RPMI8226 (cell line): ENCODE measurements around the gene ERP44.
A peak's percentile ranks its signal among the peaks of the same experiment; 100 is the strongest.
"Not testable (repeated sequence)": the region's sequence is repeated elsewhere in the genome, so short reads cannot be mapped to it uniquely, and the experiment has no call there.

ENCODE experiments used
- DNase-seq: peaks from one replicate; pipeline ENCODE4 v3.0.0-alpha.2; 2015

Gene ERP44

GRCh38 chr9:100064872-100065581 lies 33.8 kb downstream of the ERP44 start:
- no peak for DNase-seq

DNA sequence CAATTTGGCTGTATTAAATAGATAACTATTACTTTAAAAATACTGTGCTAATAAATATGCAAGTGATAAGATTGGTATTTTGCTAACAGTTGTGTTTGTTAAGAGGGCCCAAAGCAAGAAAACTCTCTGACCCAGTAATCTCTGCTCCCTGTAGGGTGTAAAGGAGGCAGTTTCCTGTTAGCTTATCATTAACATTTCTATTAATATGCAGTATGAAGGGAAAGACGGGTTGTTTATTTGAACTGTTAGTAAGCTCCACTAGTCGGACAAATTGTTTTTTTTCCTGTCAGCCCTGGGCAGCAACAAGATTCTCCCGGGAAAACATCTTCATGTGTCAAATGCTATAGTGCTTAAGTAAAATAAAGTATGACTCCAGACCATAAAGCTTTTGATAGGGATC lies 35.6 kb downstream of the ERP44 start:
- no peak for DNase-seq

GRCh38 chr9:100062683-100063082 lies 36.1 kb downstream of the ERP44 start:
- not testable (repeated sequence) for DNase-seq

DNA sequence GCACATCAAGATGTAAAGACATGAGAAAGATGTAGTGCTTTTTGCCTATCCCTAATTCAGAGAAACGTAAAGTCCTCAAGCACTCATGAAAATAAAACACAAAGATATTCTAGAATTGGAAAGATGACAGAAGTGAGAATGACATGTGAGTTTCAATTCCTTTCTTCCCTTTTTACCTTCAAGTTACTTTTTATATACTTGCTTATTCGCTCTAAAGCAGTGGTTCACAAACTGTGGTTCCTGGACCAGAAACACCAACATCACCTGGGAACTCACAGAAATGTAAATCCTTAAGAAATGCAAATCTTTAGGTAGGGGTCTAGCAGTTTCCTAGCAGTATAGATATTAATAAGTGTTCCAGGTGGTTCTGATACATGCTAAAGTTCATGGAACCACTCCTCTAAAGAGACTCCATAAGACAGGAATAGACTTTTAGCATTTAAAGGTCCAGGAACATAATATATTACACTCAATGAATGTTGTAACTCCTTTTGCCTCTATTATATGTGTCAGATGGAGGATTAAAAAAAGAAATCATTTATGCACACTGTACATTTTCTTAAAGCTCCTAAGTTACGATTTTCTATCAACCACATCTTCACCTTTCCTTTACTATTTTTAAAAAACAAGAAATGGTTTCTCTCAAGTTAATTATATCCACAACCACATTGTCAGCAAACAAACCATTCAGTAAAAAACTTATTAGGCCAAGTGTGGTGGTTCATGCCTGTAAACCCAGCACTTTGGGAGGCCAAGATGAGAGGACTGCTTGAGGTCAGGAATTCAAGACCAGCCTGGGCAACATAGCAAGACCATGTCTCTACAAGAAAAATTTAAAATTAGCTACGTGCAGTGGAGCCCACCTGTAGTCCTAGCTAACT lies 39.9 kb downstream of the ERP44 start:
- DNase-seq: peak; percentile 42

GRCh38 chr9:100057624-100058023 lies 41.2 kb downstream of the ERP44 start:
- DNase-seq: no peak

GRCh38 chr9:100056561-100056960 lies 42.2 kb downstream of the ERP44 start:
- no peak for DNase-seq

DNA sequence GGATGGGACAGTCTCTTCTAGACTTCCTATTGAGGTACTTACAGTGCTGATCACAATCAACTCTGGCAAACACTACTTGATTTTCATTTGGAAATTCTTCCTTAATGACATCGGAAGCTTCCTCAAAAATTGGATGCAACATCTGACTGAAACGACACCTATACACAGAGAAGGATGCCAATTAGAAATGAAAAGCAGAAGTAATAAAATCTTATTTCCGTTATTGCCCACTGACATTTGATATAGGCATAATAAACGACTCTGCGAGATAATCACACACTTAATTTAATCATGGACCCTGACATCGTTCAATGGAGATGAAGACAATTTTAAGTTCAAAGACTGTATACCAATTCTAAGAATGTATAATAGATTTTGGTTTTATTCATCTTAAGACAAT lies 46.4 kb downstream of the ERP44 start:
- no peak for DNase-seq

DNA sequence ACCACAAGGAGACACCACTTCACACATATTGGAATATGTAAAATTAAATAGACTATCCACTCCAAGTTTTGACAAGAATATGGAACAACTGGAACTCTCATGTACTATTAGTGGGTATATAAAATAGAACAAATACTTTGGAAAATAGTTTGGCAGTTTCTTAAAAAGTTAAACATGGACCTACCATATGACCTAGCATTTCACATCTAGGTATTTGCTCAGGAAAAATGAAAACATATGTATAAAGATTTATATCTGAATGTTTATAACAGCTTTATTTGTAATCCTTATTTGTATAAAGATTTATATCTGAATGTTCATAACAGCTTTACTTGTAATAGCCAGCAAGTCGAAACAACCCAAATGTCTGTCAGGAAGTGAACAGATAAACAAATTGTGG lies 49.2 kb downstream of the ERP44 start:
- no peak for DNase-seq

- DNase-seq: no peak
Measured at GRCh38 chr9:100038472-100038871, 60.3 kb downstream of the ERP44 start.

DNA sequence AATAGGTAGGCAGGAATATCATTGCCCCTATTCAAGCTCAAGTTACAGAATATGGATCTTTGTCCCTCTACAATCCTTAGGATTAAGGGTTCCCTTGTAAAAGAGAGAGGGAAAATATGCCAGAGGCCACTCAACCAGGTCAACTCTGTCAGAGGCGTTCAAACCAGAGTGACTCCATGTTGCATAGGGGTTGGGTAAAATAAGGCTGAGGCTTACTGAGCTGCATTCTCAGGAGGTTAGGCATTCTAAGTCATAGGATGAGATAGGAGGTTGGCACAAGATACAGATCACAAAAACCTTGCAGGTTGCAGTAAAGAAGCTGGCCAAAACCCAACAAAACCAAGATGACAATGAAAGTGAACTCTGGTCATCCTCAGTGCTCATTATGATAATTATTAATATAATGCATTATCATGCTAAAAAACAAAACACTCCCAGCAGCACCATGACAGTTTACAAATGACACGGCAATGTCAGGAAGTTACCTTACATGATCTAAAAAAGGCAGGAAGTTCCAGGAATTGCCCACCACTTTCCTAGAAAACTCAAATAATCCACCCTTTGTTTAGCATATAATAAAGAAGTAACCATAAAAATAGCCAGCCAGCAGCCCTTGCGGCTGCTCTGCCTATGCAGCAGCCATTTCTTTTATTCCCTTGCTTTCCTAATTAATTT lies 64.8 kb downstream of the ERP44 start:
- no peak for DNase-seq

DNA sequence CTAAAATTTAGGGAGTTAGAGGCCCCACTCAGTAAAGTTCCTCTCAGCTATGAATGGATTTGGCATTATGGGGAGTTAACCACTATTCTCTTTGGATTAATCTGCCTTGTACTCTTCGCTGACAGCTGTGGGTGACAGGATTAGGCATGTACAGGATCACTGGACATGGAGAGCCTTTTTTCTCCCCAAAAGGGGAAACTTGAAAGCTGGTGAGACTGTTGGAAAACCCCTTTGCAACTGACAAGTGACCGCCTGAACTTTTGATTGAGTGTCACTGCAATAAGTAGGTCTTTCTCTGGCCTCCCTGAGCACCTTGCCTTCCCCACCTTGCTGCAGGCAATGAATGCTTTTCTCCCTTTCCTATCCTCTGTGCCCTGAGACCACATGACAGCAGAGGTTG lies 68.3 kb downstream of the ERP44 start:
- no peak for DNase-seq

GRCh38 chr9:100029251-100029650 lies 69.5 kb downstream of the ERP44 start:
- DNase-seq: no peak

- DNase-seq: peak; percentile 67
Measured at GRCh38 chr9:100028201-100028784, 70.5 kb downstream of the ERP44 start.

DNA sequence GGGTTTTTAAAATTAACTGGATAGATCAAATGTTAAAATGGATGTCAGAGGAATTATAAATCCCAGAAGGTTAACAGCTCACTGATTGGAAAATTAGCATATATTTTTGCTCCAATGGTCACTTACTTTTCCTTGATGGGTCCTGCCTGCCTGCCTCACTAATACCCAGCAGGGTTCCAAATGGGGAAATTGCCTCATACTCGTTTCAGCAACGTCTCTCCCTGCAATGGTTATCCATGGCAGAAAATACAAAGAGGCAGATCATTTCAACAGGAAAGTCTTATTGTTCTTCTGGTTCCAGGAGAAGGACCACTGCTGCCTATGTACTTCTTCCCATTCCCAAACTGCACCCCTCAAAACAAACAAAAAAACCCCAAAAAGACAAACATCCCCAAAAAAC lies 71.3 kb downstream of the ERP44 start:
- no peak for DNase-seq

GRCh38 chr9:100021931-100022330 lies 76.9 kb downstream of the ERP44 start:
- no peak for DNase-seq

GRCh38 chr9:100020121-100020795 lies 78.5 kb downstream of the ERP44 start:
- no peak for DNase-seq

DNA sequence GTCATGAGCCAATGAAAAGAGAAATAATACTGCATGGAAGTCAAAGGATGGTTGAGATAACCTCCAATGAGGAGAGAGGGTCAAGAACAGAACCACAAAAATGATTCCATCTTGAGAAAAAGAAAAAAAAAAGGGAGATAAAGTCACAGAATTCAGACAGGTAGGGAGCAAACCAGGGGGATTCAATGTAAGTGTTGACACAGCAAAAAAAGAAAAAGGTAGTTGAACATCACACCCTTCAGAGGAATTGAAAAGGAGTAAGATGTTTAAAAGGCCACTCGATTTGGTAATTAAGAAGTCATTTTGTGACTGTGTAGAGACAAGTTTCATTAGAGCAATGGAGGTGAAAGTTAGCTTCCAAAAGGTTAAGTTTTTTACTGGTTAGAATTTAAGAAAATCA lies 79.3 kb downstream of the ERP44 start:
- no peak for DNase-seq

DNA sequence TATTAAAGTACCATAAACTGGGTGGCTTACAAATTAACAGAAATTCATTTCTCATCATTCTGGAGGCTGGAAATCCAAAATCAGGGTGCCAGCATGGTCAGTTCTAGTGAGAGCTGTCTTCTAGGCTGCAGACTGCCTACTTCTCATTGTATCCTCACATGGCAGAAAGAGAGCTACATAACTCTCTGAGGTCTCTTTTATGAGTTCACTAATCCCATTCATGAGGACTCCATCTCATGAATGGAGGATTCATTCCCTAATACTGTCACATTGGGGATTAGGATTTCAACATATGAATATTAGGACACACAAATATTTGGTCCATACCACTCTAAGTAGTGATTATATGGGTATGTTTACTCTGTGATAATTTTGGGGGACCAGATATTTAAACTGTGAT lies 84.0 kb downstream of the ERP44 start:
- DNase-seq: no peak

GRCh38 chr9:100013573-100013972 lies 85.2 kb downstream of the ERP44 start:
- DNase-seq: no peak

DNA sequence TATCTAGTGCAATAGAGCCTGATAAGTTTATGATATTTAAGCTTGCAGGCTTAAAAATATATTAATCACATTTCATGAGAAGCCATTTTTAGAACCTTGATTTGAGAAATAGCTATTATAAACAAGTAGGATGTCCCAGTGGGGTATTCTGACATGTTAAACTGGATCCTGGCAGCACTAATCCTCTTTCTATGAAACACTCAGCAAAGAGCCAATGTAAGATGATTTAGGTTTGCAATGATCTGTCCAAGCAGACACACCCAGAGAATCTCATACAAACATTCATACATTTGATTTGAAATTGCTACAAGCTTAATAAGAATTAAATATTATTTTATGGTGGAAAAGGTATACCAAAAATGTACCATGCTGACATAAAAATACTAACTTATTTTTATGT lies 86.5 kb downstream of the ERP44 start:
- no peak for DNase-seq

DNA sequence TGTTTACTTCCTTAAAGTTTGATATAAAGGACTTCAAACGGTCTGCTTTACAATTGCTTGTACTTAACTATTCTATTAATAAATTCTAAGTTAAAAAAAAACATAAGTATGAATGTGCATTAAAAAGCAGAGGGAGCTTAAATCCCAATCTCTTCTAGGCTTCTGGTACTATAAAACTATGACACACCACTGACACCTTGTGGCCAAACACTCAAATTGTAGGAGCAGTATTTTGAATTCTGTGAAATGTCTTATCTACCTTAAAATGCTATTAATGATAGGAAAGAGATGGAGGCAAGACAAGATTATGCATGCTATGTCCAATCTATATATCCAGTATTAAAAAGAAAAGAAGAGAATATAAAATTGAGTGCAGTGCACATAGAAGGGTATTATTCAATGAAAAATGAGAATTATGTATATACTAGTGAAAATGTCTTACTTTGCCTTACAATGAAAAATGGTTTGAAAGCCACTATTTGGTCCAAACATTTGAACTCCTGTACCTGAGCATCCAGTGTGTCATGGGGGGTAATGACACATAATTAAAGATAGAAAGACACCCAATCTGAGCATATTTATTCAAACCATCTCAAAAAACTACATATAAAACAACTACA lies 87.6 kb downstream of the ERP44 start:
- peak; percentile 36 for DNase-seq

DNA sequence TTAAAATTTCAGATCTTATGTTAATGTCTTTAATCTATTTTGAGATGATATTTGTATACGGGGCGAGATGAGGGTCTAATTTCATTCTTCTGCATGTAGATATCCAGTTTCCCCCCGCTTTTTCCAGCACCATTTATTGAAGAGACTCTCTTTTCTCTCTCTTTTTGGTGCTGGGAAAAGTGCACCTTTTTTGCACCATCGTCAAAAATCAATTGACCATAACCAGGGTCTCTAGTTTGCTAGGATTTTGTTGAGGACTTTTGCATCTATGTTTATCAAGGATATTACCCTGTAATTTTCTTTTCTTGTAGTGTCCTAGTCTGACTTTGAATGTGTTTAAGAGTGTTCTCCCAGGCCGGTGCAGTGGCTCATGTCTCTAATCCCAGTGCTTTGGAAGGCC lies 99.0 kb downstream of the ERP44 start:
- no peak for DNase-seq
